ENCODE data around the gene PDE6A. TPM values are rescaled to one million over a fixed set of nuclear protein-coding genes. Genes with fewer than 3 reads are reported as not detected.

Gene PDE6A
- total and polyA plus RNA-seq, 2 of the 13 experiments (the other 11 are each of a cell fraction or from before 2014, with no cell fraction given) = 0.01 TPM; not detected in 1

DNA sequence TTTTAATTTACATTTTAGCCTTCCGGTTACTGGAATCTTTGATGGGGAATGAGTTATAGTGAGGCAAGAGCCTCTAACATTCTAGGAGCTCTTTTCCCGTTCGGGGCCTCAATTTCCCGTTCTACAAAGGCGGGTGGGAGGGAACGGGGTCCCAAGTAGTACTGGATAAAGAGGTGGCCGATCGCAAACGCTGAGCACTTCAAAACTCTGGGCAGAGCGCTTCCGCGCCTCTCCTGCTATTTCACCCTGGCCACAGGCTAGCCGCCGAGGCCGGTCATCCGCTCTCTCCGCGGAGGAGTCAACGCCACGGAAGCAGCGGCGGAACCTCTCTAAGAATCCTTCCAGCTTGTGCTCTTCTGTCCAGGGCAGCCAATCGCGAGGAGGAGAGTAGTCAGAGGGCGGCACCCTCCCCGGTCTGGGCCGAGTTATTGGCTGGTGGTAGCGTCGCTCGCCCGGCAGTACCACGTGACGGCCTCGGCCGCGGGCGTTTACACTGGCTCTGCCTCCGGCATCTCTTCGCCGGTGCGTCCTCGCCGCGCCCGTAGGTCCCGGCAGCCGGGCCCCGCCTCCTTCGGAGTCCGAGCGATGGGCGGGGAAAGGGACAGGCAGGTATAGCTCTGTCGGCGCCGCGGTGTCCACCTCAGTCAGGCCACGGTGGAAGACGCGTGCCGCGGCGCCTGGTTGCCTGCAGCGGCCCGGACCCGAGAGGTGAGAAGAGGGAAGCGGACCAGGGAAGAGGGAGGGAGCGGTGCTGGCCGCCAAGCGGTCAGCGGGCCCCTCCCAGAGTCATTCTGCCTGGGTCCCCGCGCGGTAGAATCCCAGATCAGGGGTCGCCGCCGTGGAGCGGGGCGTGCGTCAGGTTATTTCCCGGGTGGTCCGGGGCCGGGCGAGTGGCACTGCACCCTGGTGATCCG lies 15.9 kb upstream of the PDE6A start, which contains the start of gene SLC26A2 (continued):
- TF ChIP-seq SETDB1 (CRISPR knock-in tag; IDR thresholded peaks at IDR 0.05; ENCODE audit: borderline replicate concordance) = no peak
- TF ChIP-seq ZNF556 (CRISPR knock-in tag; IDR thresholded peaks at IDR 0.05; ENCODE audit: borderline replicate concordance) = no peak
- no peak for TF ChIP-seq ZNF546 (CRISPR knock-in tag; conservative IDR thresholded peaks at IDR 0.05)
- peak; percentile 49; the same call in 1 of the 2 replicates for TF ChIP-seq ZMAT3 (CRISPR knock-in tag; conservative IDR thresholded peaks at IDR 0.05)
- TF ChIP-seq NR2C2 (CRISPR knock-in tag; IDR thresholded peaks at IDR 0.05; ENCODE audit: borderline replicate concordance) = no peak
- TF ChIP-seq, protein P1, sequence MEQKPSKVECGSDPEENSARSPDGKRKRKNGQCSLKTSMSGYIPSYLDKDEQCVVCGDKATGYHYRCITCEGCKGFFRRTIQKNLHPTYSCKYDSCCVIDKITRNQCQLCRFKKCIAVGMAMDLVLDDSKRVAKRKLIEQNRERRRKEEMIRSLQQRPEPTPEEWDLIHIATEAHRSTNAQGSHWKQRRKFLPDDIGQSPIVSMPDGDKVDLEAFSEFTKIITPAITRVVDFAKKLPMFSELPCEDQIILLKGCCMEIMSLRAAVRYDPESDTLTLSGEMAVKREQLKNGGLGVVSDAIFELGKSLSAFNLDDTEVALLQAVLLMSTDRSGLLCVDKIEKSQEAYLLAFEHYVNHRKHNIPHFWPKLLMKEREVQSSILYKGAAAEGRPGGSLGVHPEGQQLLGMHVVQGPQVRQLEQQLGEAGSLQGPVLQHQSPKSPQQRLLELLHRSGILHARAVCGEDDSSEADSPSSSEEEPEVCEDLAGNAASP (CRISPR knock-in tag; IDR thresholded peaks at IDR 0.05; ENCODE audit: borderline replicate concordance) = no peak
- no peak for TF ChIP-seq ZSCAN30 (CRISPR knock-in tag; IDR thresholded peaks at IDR 0.05)
- no peak for TF ChIP-seq TOE1 (CRISPR knock-in tag; IDR thresholded peaks at IDR 0.05)
- TF ChIP-seq NFRKB (IDR thresholded peaks at IDR 0.05) = no peak
- TF ChIP-seq ZNF549 (CRISPR knock-in tag; IDR thresholded peaks at IDR 0.05) = no peak; the same call in 1 of the 2 replicates
- no peak for TF ChIP-seq SNRNP70 (IDR thresholded peaks at IDR 0.05; ENCODE audit: low read depth, low read length)
- TF ChIP-seq CEBPB (IDR thresholded peaks at IDR 0.05; ENCODE audit: borderline replicate concordance, low read depth, low read length) = no peak
- TF ChIP-seq ZSCAN31 (CRISPR knock-in tag; IDR thresholded peaks at IDR 0.05; ENCODE audit: low read depth) = no peak
- TF ChIP-seq SP2 (CRISPR knock-in tag; IDR thresholded peaks at IDR 0.05) = peak; percentile 99
- TF ChIP-seq ATRX (CRISPR knock-in tag; IDR thresholded peaks at IDR 0.05; ENCODE audit: borderline replicate concordance) = no peak
- TF ChIP-seq ZNF17 (CRISPR knock-in tag; IDR thresholded peaks at IDR 0.05) = no peak
- TF ChIP-seq, protein P2, sequence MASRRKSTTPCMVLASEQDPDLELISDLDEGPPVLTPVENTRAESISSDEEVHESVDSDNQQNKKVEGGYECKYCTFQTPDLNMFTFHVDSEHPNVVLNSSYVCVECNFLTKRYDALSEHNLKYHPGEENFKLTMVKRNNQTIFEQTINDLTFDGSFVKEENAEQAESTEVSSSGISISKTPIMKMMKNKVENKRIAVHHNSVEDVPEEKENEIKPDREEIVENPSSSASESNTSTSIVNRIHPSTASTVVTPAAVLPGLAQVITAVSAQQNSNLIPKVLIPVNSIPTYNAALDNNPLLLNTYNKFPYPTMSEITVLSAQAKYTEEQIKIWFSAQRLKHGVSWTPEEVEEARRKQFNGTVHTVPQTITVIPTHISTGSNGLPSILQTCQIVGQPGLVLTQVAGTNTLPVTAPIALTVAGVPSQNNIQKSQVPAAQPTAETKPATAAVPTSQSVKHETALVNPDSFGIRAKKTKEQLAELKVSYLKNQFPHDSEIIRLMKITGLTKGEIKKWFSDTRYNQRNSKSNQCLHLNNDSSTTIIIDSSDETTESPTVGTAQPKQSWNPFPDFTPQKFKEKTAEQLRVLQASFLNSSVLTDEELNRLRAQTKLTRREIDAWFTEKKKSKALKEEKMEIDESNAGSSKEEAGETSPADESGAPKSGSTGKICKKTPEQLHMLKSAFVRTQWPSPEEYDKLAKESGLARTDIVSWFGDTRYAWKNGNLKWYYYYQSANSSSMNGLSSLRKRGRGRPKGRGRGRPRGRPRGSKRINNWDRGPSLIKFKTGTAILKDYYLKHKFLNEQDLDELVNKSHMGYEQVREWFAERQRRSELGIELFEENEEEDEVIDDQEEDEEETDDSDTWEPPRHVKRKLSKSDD (CRISPR knock-in tag; IDR thresholded peaks at IDR 0.05; ENCODE audit: low read depth) = no peak
- TF ChIP-seq ZNF282 (IDR thresholded peaks at IDR 0.05; ENCODE audit: partially characterized antibody) = no peak
- TF ChIP-seq JUNB (CRISPR knock-in tag; IDR thresholded peaks at IDR 0.05; ENCODE audit: borderline replicate concordance) = no peak; the same call in 1 of the 2 replicates
- no peak for TF ChIP-seq NBN (conservative IDR thresholded peaks at IDR 0.05)
- TF ChIP-seq, protein P3, sequence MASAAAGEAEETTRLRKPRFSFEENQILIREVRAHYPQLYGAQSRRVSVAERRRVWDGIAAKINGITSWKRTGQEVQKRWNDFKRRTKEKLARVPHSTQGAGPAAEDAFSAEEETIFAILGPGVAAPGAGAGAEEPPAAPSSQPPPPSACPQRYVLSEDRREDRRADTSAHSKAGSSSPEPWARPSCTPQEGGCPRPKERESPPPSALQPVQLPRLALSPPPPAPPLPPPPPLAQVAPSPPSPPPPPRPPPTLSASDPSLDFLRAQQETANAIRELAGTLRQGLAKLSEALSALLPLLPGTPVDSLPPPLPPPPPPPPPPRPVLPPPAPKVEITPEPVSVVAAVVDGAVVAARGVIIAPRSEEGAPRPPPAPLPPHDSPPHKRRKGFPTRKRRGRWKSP (CRISPR knock-in tag; IDR thresholded peaks at IDR 0.05) = peak; percentile 45
- TF ChIP-seq THAP9 (CRISPR knock-in tag; IDR thresholded peaks at IDR 0.05; ENCODE audit: borderline replicate concordance) = peak; percentile 76; the same call in 1 of the 2 replicates
